ENCODE measurements around the gene GAK. TPM values are rescaled to one million over a fixed set of nuclear protein-coding genes. Genes with fewer than 3 reads are reported as not detected.
A peak's percentile ranks its signal among the peaks of the same experiment; 100 is the strongest.

The GAK gene
- total and polyA plus RNA-seq, 2 of the 4 experiments (the other 2 are of a cell fraction), result 45.1 to 133 TPM

DNA sequence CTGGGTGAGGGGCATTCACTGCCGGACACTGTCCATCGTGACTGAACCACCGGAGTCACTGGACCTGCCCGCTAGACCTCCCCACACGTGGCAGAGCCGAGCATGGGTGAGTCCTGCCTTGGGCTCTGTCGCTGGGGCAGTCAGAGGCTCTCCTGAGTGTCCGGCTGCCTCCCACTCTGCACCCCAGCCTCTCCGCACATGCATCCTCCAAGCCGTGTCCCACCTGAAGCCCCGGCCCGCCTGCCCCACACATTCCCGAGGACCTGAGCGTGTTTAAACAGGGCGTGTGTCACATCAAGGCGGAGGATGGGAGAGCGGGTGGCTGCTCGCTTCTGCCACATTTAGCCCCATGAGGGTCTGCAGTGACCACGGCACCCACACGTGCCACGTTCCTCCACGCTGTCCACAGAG lies 110.9 kb downstream of the GAK start (continued):
- TF ChIP-seq NFE2L2 (IDR thresholded peaks at IDR 0.05; ENCODE audit: low read depth, low read length), result no peak

DNA sequence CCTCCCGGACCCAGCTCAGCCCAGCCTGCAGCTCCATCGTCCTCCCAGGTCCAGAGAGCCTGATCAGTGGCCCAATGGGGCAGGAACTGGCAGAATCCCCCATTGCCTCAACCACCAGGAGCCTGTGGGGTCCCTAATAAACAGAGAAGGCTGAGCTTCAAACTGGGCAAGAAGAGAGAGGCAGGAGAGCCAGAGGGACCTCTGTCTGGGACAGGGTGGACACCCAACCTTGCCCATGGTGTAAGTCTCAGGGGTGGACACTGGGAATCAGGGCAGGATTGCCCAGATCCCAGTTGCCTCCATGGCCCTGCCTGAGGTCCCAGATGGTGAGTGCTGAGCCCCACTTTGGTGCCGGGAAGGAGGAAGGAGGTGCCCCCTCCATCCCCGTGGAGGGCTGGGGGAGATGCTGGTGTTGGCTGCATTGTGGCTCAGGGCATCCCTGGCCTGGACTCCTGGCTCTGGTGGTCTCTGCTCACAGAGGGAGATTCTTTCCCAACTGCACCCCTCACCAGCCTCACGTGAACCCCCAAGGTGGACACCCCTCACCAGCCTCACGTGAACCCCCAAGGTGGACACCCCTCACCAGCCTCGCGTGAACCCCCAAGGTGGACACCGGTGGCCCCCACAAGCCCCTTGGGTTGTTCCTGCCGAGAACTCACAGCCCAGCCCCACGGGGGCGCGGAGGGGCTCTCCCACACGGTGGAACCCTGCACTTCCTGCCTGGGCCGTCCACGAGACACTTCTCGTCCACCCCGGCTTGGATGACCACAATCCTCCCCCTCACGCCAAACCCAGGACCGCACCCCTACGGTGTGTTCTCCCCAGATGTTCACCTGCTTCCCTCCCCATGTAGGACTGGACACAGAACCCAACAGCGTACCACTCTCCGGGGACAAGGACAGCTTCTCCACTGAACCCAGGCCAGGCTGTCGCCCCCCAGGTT lies 111.6 kb downstream of the GAK start:
- Histone ChIP-seq H3K36me3 (ENCODE audit: control insufficient read depth, insufficient read depth, low read length) (no peaks in the 10 kb centered on the region), H3K27me3 (ENCODE audit: control insufficient read depth, insufficient read depth, low read length) (peaks cover 82% of the 10 kb centered on the region), H2AK9ac (replicated peaks; ENCODE audit: low read depth, low read length, poor library complexity) (peak overlapping the region; percentile 16), H4K8ac (ENCODE audit: low read depth in 2 of 2, low read length in 2 of 2) (no peak overlapping the region), H2BK15ac (ENCODE audit: low read depth, low read length) (no peak overlapping the region), H3K4me2 (ENCODE audit: low read depth, low read length) (no peak overlapping the region), H4K91ac (ENCODE audit: insufficient read depth, low read depth, low read length) (no peak overlapping the region), H4K20me1 (ENCODE audit: insufficient read depth, low read length) (no peaks in the 10 kb centered on the region; the same call in 1 of the 2 replicates), H3K27ac (ENCODE audit: insufficient read depth, low read length) (no peak overlapping the region), H3K23ac (ENCODE audit: low read depth, low read length) (no peak overlapping the region), H4K5ac (ENCODE audit: low read depth, low read length) (no peak overlapping the region), H3K14ac (replicated peaks; ENCODE audit: low read depth, low read length) (no peak overlapping the region), H3K79me1 (ENCODE audit: low read depth in 1 of 2, low read length in 2 of 2) (no peaks in the 10 kb centered on the region), H3K9me1 (ENCODE audit: insufficient read depth, low read length) (no peaks in the 10 kb centered on the region), H2BK5ac (ENCODE audit: low read depth, low read length, poor library complexity, severe bottlenecking) (no peak overlapping the region), H3K9me3 (ENCODE audit: control insufficient read depth, insufficient read depth, low read length) (peaks cover 4% of the 10 kb centered on the region), H3K56ac (ENCODE audit: extremely low read depth, insufficient read depth, low read length) (no peak overlapping the region), H2AK5ac (ENCODE audit: low read depth, low read length) (no peak overlapping the region), H2AFZ (replicated peaks; ENCODE audit: low read length, poor library complexity) (no peak overlapping the region), H2BK120ac (ENCODE audit: low read depth, low read length) (no peak overlapping the region), H3K18ac (ENCODE audit: low read depth, low read length) (no peak overlapping the region), H2BK20ac (ENCODE audit: low read depth, low read length) (no peak overlapping the region), H3K4ac (ENCODE audit: low read depth, low read length) (no peak overlapping the region), H3K9ac (ENCODE audit: low read depth, low read length) (no peak overlapping the region), H3K4me3 (ENCODE audit: insufficient read depth, low read depth, low read length) (no peak overlapping the region), H3K4me1 (ENCODE audit: control insufficient read depth, insufficient read depth, low read length) (no peaks in the 10 kb centered on the region)
- ChIA-PET CTCF (no interaction called here), POLR2A (ENCODE audit: unreplicated experiment) (no interaction called here)
- 72% methylated on average over 15 of the region's 24 CpGs; no CpG with 5 or more reads in 1 of the 2 experiments for WGBS, 2 experiments (ENCODE audit: extremely low coverage in 2 of 2, insufficient read length in 1 of 2)
- intact Hi-C loops (cut with micrococcal nuclease), result no loop called here
- DNase-seq (no peak), ATAC-seq (ENCODE audit: low read depth) (no peak)
- in situ Hi-C loops (cut with MboI; ENCODE audit: low sequenced_read_pairs), result no loop called here
- dilution Hi-C loops (cut with HindIII; ENCODE audit: low sequenced_read_pairs, unreplicated experiment), result no loop called here
- TF ChIP-seq MAZ (IDR thresholded peaks at IDR 0.05; ENCODE audit: borderline replicate concordance, low read depth, low read length), result no peak
- no peak for TF ChIP-seq CHD1 (IDR thresholded peaks at IDR 0.05; ENCODE audit: low read depth, low read length)
- TF ChIP-seq RAD21 (IDR thresholded peaks at IDR 0.05; ENCODE audit: low read length), result no peak
- TF ChIP-seq, protein P1, sequence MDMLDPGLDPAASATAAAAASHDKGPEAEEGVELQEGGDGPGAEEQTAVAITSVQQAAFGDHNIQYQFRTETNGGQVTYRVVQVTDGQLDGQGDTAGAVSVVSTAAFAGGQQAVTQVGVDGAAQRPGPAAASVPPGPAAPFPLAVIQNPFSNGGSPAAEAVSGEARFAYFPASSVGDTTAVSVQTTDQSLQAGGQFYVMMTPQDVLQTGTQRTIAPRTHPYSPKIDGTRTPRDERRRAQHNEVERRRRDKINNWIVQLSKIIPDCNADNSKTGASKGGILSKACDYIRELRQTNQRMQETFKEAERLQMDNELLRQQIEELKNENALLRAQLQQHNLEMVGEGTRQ (IDR thresholded peaks at IDR 0.05; ENCODE audit: low read depth, low read length), result no peak
- TF ChIP-seq, protein P2, sequence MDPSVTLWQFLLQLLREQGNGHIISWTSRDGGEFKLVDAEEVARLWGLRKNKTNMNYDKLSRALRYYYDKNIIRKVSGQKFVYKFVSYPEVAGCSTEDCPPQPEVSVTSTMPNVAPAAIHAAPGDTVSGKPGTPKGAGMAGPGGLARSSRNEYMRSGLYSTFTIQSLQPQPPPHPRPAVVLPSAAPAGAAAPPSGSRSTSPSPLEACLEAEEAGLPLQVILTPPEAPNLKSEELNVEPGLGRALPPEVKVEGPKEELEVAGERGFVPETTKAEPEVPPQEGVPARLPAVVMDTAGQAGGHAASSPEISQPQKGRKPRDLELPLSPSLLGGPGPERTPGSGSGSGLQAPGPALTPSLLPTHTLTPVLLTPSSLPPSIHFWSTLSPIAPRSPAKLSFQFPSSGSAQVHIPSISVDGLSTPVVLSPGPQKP (IDR thresholded peaks at IDR 0.05; ENCODE audit: borderline replicate concordance, low read depth, low read length), result no peak
- no peak for TF ChIP-seq FOS (IDR thresholded peaks at IDR 0.05; ENCODE audit: low read depth, low read length)
- no peak for TF ChIP-seq RCOR1 (IDR thresholded peaks at IDR 0.05; ENCODE audit: insufficient replicate concordance, low read length)
- BruUV-seq (replicated peaks), result no TSS peak

Data from IMR-90 (cell line).